HL-60 (cell line): ENCODE data around the gene ACP4.

ENCODE experiments used
- GABPA ChIP-seq: IDR thresholded peaks from 2 replicates; pipeline ENCODE4 v1.6.1; 2012; ENCODE audit warnings: low read depth
- POLR2AphosphoS5 ChIP-seq: IDR thresholded peaks from 2 replicates; pipeline ENCODE4 v1.6.1; 2012; ENCODE audit warnings: low read depth
- TF ChIP-seq, protein P1 (sequence below): IDR thresholded peaks from one replicate; pipeline ENCODE4 v1.5.1; 2011; ENCODE audit warnings: low read length, control low read depth, inconsistent platforms; ENCODE audit not compliant: insufficient read depth

DNA sequence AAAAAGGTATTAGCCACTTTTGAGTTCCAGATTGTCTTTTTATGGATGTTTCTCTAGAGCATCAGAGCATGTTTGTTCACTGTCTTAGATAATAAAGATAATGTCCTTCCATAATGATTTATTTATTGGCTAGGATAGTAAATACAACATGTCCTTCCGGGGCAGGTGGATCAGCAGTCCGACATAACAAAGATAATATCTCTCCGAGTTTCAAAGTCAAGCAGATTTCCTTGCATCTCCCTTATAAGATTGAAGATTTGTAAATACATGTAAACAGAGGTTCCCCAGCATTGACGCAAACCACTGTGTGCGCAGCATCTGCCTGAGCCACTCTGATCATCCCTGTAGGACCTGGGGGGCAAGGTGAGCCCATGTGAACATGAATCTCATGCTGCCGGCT is 51.9 kb downstream of the ACP4 start:
- TF ChIP-seq POLR2AphosphoS5 (no peak), GABPA (no peak)
- TF ChIP-seq, protein P1, sequence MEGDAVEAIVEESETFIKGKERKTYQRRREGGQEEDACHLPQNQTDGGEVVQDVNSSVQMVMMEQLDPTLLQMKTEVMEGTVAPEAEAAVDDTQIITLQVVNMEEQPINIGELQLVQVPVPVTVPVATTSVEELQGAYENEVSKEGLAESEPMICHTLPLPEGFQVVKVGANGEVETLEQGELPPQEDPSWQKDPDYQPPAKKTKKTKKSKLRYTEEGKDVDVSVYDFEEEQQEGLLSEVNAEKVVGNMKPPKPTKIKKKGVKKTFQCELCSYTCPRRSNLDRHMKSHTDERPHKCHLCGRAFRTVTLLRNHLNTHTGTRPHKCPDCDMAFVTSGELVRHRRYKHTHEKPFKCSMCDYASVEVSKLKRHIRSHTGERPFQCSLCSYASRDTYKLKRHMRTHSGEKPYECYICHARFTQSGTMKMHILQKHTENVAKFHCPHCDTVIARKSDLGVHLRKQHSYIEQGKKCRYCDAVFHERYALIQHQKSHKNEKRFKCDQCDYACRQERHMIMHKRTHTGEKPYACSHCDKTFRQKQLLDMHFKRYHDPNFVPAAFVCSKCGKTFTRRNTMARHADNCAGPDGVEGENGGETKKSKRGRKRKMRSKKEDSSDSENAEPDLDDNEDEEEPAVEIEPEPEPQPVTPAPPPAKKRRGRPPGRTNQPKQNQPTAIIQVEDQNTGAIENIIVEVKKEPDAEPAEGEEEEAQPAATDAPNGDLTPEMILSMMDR, result no peak
